ENCODE measurements around the gene NMB. TPM values are rescaled to one million over a fixed set of nuclear protein-coding genes. Genes with fewer than 3 reads are reported as not detected.

Gene NMB
- total RNA-seq, 2 donors from 2014 or later: 3.6 to 4.0 TPM

- H3K9me3 Mint-ChIP-seq: no peaks in the 10 kb centered on the region
- ATAC-seq (replicated peaks in 1 of 2) (no peak), DNase-seq (no peak)
- peaks cover 14 to 24% of the 10 kb centered on the region in 2 donors for H3K36me3 Mint-ChIP-seq (ENCODE audit: insufficient read depth in 2 of 2)
- H3K4me1 Mint-ChIP-seq (ENCODE audit: low read depth): peaks cover 57% of the 10 kb centered on the region
- H3K27ac Mint-ChIP-seq: peak overlapping the region; percentile 14
- H3K27me3 Mint-ChIP-seq (ENCODE audit: low read depth): no peaks in the 10 kb centered on the region
- H3K4me3 Mint-ChIP-seq: no peak overlapping the region
Measured at GRCh38 chr15:84671211-84671610, 13.2 kb upstream of the NMB start.

DNA sequence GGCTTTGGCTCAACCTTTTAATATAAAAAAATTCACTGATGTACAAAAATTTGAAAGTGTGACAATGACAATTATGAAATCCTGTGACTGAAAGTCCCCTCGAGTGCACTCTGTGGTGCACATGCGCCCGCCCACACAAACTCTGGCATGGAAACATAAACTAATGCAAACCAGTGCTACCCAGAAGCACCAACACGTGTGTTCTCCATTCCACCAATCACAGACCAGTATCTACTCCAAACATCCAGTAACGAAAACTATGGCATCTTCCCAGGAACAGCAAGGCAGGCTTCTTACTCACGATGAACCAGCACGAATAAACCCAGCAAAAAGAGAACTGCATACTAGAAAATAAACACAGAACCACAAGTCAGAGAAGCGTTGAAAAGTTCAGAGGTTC lies 11.7 kb upstream of the NMB start:
- DNase-seq: peak; percentile 64 to 72
- no peaks in the 10 kb centered on the region for H3K27me3 Mint-ChIP-seq (ENCODE audit: low read depth)
- H3K4me1 Mint-ChIP-seq (ENCODE audit: low read depth): peaks cover 58% of the 10 kb centered on the region
- H3K9me3 Mint-ChIP-seq: no peaks in the 10 kb centered on the region
- peak overlapping the region; percentile 89 for H3K27ac Mint-ChIP-seq
- ATAC-seq (replicated peaks in 1 of 2): peak; percentile 32 to 55
- H3K36me3 Mint-ChIP-seq (ENCODE audit: insufficient read depth in 2 of 2): peaks cover 16 to 19% of the 10 kb centered on the region in 2 donors
- peak overlapping the region; percentile 37 to 38 for H3K4me3 Mint-ChIP-seq

GRCh38 chr15:84668221-84668982 lies 10.4 kb upstream of the NMB start:
- H3K4me1 Mint-ChIP-seq (ENCODE audit: low read depth): peaks cover 55% of the 10 kb centered on the region
- no peak for ATAC-seq (replicated peaks in 1 of 2)
- peaks cover 15 to 17% of the 10 kb centered on the region in 2 donors for H3K36me3 Mint-ChIP-seq (ENCODE audit: insufficient read depth in 2 of 2)

DNA sequence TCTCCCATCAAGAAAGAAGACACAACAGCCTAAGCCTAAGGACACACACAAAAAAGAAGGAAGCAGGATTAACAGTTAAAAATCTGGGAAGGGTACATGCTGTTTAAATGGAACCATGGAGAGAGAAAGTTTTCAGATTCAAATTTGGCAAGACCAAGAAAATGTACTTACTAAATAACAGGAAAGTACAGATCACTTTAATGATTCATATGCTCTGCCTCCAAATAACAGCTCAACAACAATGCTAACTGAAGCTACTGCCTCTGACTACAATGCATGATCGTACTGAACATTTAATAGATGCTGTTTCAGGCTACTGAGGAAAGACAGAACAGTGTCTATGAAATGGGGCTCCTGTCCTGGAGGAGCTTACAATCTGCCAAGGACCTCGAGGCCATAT lies 8.4 kb upstream of the NMB start:
- Mint-ChIP-seq H3K9me3 (no peaks in the 10 kb centered on the region), H3K36me3 (ENCODE audit: insufficient read depth in 2 of 2) (peaks cover 14 to 16% of the 10 kb centered on the region in 2 donors), H3K27ac (peak overlapping the region; percentile 21), H3K4me1 (ENCODE audit: low read depth) (peaks cover 45% of the 10 kb centered on the region), H3K4me3 (peak overlapping the region in 1 of 2 donors; percentile 37), H3K27me3 (ENCODE audit: low read depth) (no peaks in the 10 kb centered on the region)
- DNase-seq (no peak), ATAC-seq (replicated peaks in 1 of 2) (peak in 1 of 2 donors; percentile 12)

More at GRCh38 chr15:84668221-84668982, 10.4 kb upstream of the NMB start:
- Mint-ChIP-seq H3K27me3 (ENCODE audit: low read depth) (no peaks in the 10 kb centered on the region), H3K4me3 (peak overlapping the region in 1 of 2 donors; percentile 37), H3K27ac (peak overlapping the region; percentile 89), H3K9me3 (no peaks in the 10 kb centered on the region)
- DNase-seq: no peak

DNA sequence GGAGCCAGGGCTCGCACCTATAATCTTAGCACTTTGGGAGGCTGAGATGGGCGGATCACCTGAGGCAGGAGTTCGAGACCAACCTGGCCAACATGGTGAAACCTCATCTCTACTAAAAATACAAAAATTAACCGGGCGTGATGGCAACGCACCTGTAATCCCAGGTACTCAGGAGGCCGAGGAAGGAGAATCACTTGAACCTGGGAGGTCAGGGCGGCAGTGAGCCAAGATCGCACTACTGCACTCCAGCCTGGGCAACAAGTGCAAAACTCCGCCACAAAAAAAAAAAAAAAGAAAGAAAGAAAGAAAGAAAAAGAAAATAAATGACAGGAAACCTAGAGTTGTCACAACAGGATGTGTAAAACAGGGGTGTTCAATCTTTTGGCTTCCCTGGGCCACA lies 3.0 kb upstream of the NMB start:
- no peaks in the 10 kb centered on the region for H3K9me3 Mint-ChIP-seq
- peaks cover 31% of the 10 kb centered on the region for H3K4me1 Mint-ChIP-seq (ENCODE audit: low read depth)
- no peak overlapping the region for H3K27ac Mint-ChIP-seq
- H3K4me3 Mint-ChIP-seq: no peak overlapping the region
- ATAC-seq (replicated peaks in 1 of 2) (no peak), DNase-seq (no peak)
- H3K27me3 Mint-ChIP-seq (ENCODE audit: low read depth): no peaks in the 10 kb centered on the region
- H3K36me3 Mint-ChIP-seq (ENCODE audit: insufficient read depth in 2 of 2): peaks cover 0 to 3% of the 10 kb centered on the region in 2 donors

DNA sequence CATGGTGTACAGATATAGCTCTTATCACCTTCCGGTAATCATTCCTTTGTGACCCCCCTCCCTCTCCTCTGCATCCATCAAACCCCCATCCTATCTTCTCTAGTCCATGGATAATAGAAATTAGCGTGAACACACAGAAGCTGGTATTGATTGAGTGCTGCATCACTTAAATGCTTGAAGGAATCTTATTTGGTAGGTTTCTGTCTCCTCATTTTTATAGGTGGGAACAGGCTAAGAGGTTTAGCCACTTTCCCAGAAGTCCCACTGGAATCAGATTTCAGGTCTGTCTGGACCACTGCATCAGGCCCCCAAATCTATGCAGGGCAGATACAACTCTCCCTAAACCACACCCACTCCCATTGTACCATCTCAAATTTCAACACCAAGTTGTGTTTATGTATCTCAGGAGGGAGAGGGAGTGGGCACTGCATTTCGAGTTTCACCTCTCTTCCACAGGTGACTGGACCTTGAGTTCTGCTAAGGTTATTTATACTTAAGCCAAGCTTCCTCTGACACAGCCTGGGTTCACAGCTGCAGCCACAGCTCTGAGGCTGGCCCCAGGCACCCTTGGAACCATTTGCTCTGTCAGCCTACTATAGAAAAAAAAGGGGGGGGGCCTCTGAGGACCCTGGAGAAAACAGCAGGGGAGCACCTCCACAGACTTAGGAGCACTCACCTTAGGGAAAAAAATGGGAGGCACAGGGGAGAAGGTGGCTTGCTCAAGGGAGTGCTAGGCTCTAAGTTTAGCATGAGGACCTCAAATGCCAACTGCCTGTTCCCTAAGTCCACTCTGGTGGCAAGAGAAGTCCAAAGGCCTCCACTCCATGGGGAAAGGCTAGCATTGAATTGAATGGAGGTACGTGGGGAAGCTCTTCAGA lies 2.1 kb upstream of the NMB start:
- no peak for DNase-seq
- Mint-ChIP-seq H3K27ac (peak overlapping the region; percentile 42), H3K36me3 (ENCODE audit: insufficient read depth in 2 of 2) (peaks cover 0 to 3% of the 10 kb centered on the region in 2 donors), H3K4me1 (ENCODE audit: low read depth) (peaks cover 40% of the 10 kb centered on the region), H3K4me3 (peak overlapping the region in 1 of 2 donors; percentile 31), H3K9me3 (no peaks in the 10 kb centered on the region), H3K27me3 (ENCODE audit: low read depth) (no peaks in the 10 kb centered on the region)
- ATAC-seq (replicated peaks in 1 of 2): no peak

GRCh38 chr15:84658788-84659411 lies 901 bp upstream of the NMB start:
- Mint-ChIP-seq H3K27me3 (ENCODE audit: low read depth) (no peaks in the 10 kb centered on the region), H3K36me3 (ENCODE audit: insufficient read depth in 2 of 2) (no peaks in the 10 kb centered on the region), H3K4me1 (ENCODE audit: low read depth) (peaks cover 45% of the 10 kb centered on the region), H3K27ac (peak overlapping the region; percentile 85), H3K9me3 (no peaks in the 10 kb centered on the region), H3K4me3 (peak overlapping the region; percentile 79 to 81)
- DNase-seq: no peak
- no peak for ATAC-seq (replicated peaks in 1 of 2)

DNA sequence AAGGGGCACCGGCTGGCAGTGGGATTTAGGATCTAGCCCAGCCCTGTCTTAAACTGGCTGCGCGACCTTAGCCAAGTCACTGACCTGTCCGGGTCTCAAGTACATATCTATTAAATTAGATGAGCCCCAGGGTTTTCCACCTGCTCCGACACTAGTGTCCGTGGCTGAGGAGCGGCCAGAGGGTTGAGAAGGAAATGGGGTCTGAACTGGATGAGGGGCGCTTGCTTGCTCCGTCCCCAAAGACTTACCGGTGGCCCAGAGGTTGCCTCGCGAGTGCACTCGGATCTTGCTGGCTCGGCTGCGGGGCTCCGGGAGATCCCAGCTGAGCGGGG lies 285 bp downstream of the NMB start:
- DNase-seq: no peak
- H3K27me3 Mint-ChIP-seq (ENCODE audit: low read depth): no peaks in the 10 kb centered on the region
- no peaks in the 10 kb centered on the region for H3K9me3 Mint-ChIP-seq
- no peak for ATAC-seq (replicated peaks in 1 of 2)
- peaks cover 57% of the 10 kb centered on the region for H3K4me1 Mint-ChIP-seq (ENCODE audit: low read depth)
- H3K4me3 Mint-ChIP-seq: peak overlapping the region; percentile 75 to 81
- no peak overlapping the region for H3K27ac Mint-ChIP-seq
- H3K36me3 Mint-ChIP-seq (ENCODE audit: insufficient read depth in 2 of 2): no peaks in the 10 kb centered on the region

DNA sequence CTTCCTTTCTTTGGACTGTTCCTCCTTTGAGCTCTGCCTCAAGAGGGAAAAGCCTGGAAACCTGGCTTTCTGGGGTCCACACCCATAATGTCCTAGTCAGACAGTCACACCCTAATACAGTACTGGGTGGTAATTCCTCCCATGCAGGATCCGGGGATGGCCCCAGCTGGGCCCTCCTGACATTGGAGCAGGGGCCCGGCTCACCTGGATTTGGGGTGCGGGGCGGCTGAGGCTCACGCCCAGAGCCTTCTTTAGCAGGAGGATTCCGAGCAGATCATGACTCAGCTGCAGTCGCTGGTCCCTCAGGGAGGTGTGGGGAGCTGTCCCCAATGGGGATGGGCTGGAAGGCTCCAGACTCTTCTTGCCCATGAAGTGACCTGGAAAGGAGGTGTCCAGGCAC lies 1.0 kb downstream of the NMB start:
- Mint-ChIP-seq H3K36me3 (ENCODE audit: insufficient read depth in 2 of 2) (peaks cover 2 to 3% of the 10 kb centered on the region in 2 donors), H3K9me3 (no peaks in the 10 kb centered on the region), H3K27me3 (ENCODE audit: low read depth) (no peaks in the 10 kb centered on the region), H3K27ac (no peak overlapping the region), H3K4me3 (peak overlapping the region; percentile 75 to 81), H3K4me1 (ENCODE audit: low read depth) (peaks cover 64% of the 10 kb centered on the region)
- no peak for ATAC-seq (replicated peaks in 1 of 2)
- no peak for DNase-seq

DNA sequence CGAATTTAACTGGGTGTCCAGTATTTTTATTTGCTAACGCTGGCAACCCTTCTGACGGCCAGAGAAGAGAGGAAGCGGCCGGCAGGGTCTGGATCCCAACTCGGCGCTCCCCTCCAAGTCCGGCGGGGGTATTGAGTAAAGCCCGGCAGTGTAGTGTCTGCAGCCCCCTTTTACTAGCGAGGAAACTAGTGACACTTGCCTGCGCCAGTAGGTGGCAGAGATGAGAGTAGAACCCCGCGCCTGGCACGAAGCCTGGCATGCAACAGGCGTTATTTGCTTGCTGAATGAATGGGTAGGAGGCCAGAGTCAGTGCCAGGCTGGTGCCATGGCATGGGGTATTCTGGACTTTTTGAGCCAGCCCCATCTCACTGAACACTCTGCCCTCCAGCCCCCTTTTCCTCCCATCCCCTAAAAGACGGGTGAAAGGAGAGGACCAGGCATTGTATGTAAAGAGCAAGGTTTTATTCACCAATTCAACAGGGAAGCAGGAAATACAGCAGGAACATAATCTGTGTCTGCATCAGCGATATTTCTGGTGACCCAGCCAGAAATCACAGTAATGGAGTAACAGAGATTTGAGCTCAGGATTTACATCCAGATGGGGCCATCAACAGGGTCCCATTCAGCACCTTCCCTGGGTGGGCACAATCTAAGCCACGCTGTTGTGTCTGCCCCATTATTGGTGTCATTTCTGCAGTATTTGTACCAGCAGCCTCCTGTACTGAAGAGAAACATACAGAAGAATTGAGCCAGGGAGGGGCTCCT lies 3.1 kb downstream of the NMB start:
- Mint-ChIP-seq H3K27me3 (ENCODE audit: low read depth) (no peaks in the 10 kb centered on the region), H3K27ac (peak overlapping the region; percentile 78), H3K4me3 (peak overlapping the region; percentile 97 to 99), H3K4me1 (ENCODE audit: low read depth) (peaks cover 66% of the 10 kb centered on the region), H3K36me3 (ENCODE audit: insufficient read depth in 2 of 2) (peaks cover 6 to 15% of the 10 kb centered on the region in 2 donors), H3K9me3 (no peaks in the 10 kb centered on the region)
- DNase-seq: peak; percentile 80 to 84
- peak; percentile 63 for ATAC-seq (replicated peaks in 1 of 2)

DNA sequence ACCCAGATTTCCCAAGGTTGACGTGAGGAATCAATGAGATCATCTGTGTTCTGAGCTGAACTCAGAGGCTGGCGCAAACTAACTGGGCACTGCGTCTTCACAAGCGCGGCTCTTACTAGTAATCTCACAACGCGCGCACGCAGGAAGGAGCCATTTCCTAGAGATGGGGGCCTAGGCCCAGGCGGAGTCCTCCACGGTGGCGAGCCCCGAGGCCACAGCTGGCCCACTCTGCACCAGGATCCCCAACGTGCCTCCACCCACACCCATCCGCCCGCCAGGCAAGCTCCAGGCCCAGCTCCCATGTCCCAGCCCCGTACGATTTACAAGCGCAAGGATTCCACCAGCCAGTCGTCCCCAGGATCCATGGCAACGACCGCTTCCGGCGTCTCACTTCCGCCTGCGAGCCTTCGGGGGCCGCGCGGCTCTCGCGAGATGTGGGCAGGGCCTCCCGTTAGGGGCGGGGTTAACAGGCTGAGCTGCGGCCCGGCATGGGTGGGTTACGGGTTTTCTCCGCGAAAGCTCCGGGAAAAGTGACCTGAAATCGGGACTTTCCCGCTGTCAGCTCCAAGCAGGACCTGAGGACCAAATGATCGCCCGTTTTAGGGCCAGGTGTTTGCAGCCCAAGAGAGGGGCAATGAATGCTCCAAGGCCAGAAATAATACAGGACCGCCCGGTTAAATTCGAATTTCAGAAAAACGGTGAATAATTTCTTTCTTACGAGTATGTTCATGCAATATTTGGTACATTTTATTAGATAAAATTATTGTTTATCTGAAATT lies 3.9 kb downstream of the NMB start, which contains the start of gene WDR73:
WDR73 (minus strand) TSS at position 374 of the 779 bp plus-strand sequence; CDS start at position 365, 9 bp downstream.
- peaks cover 60% of the 10 kb centered on the region for H3K4me1 Mint-ChIP-seq (ENCODE audit: low read depth)
- H3K27ac Mint-ChIP-seq: peak within 1 kb of the TSS; percentile 93
- no peaks in the 10 kb centered on the region for H3K9me3 Mint-ChIP-seq
- no peaks in the 10 kb centered on the region for H3K27me3 Mint-ChIP-seq (ENCODE audit: low read depth)
- DNase-seq (peak; percentile 97 to 98), ATAC-seq (replicated peaks in 1 of 2) (peak; percentile 84)
- peaks cover 7 to 16% of the 10 kb centered on the region in 2 donors for H3K36me3 Mint-ChIP-seq (ENCODE audit: insufficient read depth in 2 of 2)
- H3K4me3 Mint-ChIP-seq: peak within 1 kb of the TSS; percentile 97 to 99

GRCh38 chr15:84653584-84653909 lies 4.5 kb downstream of the NMB start:
- Mint-ChIP-seq H3K27me3 (ENCODE audit: low read depth) (no peaks in the 10 kb centered on the region), H3K4me1 (ENCODE audit: low read depth) (peaks cover 57% of the 10 kb centered on the region), H3K9me3 (no peaks in the 10 kb centered on the region), H3K4me3 (peak overlapping the region; percentile 97 to 99), H3K36me3 (ENCODE audit: insufficient read depth in 2 of 2) (peaks cover 8 to 18% of the 10 kb centered on the region in 2 donors), H3K27ac (peak overlapping the region; percentile 93)
- no peak for DNase-seq
- ATAC-seq (replicated peaks in 1 of 2): no peak
